Measurements from ENCODE around the gene KRTAP2-4. TPM values are rescaled to one million over a fixed set of nuclear protein-coding genes. Genes with fewer than 3 reads are reported as not detected.
"Not testable (repeated sequence)": the region's sequence is repeated elsewhere in the genome, so short reads cannot be mapped to it uniquely, and the experiment has no call there.

KRTAP2-4 gene
- total RNA-seq, 1 experiment from 2014 or later: not detected

GRCh38 chr17:41046735-41047465, 18.8 kb downstream of the KRTAP2-4 start, which contains the start of gene KRTAP2-1:
TSS of gene KRTAP2-1 (minus strand) at chr17:41047316. CDS start at chr17:41047267, 49 bp downstream.
- DNase-seq (ENCODE audit: low spot score); in situ Hi-C loops (cut with HindIII; ENCODE audit: low sequenced_read_pairs): not testable (repeated sequence)

GRCh38 chr17:41042953-41043352, 22.7 kb downstream of the KRTAP2-4 start:
- in situ Hi-C loops (cut with HindIII; ENCODE audit: low sequenced_read_pairs): no loop called here
- no peak for DNase-seq (ENCODE audit: low spot score)

- in situ Hi-C loops (cut with HindIII; ENCODE audit: low sequenced_read_pairs); DNase-seq (ENCODE audit: low spot score): not testable (repeated sequence)
Measured at GRCh38 chr17:41040783-41041571, 24.7 kb downstream of the KRTAP2-4 start, which contains the start of gene KRTAP1-1. TSS of gene KRTAP1-1 (minus strand) at chr17:41041450. CDS start at chr17:41041397, 53 bp downstream.

- no peak for DNase-seq (ENCODE audit: low spot score)
- in situ Hi-C loops (cut with HindIII; ENCODE audit: low sequenced_read_pairs): no loop called here
Measured at GRCh38 chr17:41037853-41038350, 27.8 kb downstream of the KRTAP2-4 start.

GRCh38 chr17:41034346-41034935, 31.2 kb downstream of the KRTAP2-4 start, which contains the start of gene KRTAP1-3:
TSS of gene KRTAP1-3 (minus strand) at chr17:41034874. CDS start at chr17:41034821, 53 bp downstream.
- in situ Hi-C loops (cut with HindIII; ENCODE audit: low sequenced_read_pairs); DNase-seq (ENCODE audit: low spot score): not testable (repeated sequence)

- in situ Hi-C loops (cut with HindIII; ENCODE audit: low sequenced_read_pairs): no loop called here
- no peak for DNase-seq (ENCODE audit: low spot score)
Measured at GRCh38 chr17:41029633-41030245, 35.9 kb downstream of the KRTAP2-4 start, which contains the start of gene KRTAP1-4. TSS of gene KRTAP1-4 (minus strand) at chr17:41030195. CDS start at chr17:41030078, 117 bp downstream.

GRCh38 chr17:41026715-41027471, 38.8 kb downstream of the KRTAP2-4 start, which contains the start of gene KRTAP1-5:
TSS of gene KRTAP1-5 (minus strand) at chr17:41027208. CDS start at chr17:41027155, 53 bp downstream.
- no peak for DNase-seq (ENCODE audit: low spot score)

GRCh38 chr17:41024697-41025096, 41.0 kb downstream of the KRTAP2-4 start:
- no peak for DNase-seq (ENCODE audit: low spot score)
- in situ Hi-C loops (cut with HindIII; ENCODE audit: low sequenced_read_pairs): no loop called here

More at GRCh38 chr17:41026715-41027471, 38.8 kb downstream of the KRTAP2-4 start, which contains the start of gene KRTAP1-5:
- in situ Hi-C loops (cut with HindIII; ENCODE audit: low sequenced_read_pairs): no loop called here

GRCh38 chr17:41020336-41020735, 45.3 kb downstream of the KRTAP2-4 start:
- in situ Hi-C loops (cut with HindIII; ENCODE audit: low sequenced_read_pairs): no loop called here
- no peak for DNase-seq (ENCODE audit: low spot score)

- no peak for DNase-seq (ENCODE audit: low spot score)
- in situ Hi-C loops (cut with HindIII; ENCODE audit: low sequenced_read_pairs): no loop called here
Measured at GRCh38 chr17:41019415-41019814, 46.3 kb downstream of the KRTAP2-4 start.

GRCh38 chr17:41018541-41018940, 47.1 kb downstream of the KRTAP2-4 start:
- DNase-seq (ENCODE audit: low spot score): no peak
- in situ Hi-C loops (cut with HindIII; ENCODE audit: low sequenced_read_pairs): no loop called here

GRCh38 chr17:41016578-41017215, 49.0 kb downstream of the KRTAP2-4 start:
- in situ Hi-C loops (cut with HindIII; ENCODE audit: low sequenced_read_pairs): no loop called here
- DNase-seq (ENCODE audit: low spot score): no peak

- no peak for DNase-seq (ENCODE audit: low spot score)
- in situ Hi-C loops (cut with HindIII; ENCODE audit: low sequenced_read_pairs): no loop called here
Measured at GRCh38 chr17:41015454-41015853, 50.2 kb downstream of the KRTAP2-4 start.

Other genes with a start within 250 kb of the KRTAP2-4 start
- gene KRT10, start 243.3 kb downstream of the KRTAP2-4 start, total RNA-seq (2014; rRNA removed; shearing (Covaris generic)): 22.4 and 30.6 TPM in 2 replicates
- not detected in 2 replicates for gene KRT12, start 198.7 kb downstream of the KRTAP2-4 start, total RNA-seq (2014; rRNA removed; shearing (Covaris generic))
- gene KRT20, start 180.6 kb downstream of the KRTAP2-4 start, total RNA-seq (2014; rRNA removed; shearing (Covaris generic)): not detected in 2 replicates
- not detected in 2 replicates for gene KRT23, start 128.2 kb downstream of the KRTAP2-4 start, total RNA-seq (2014; rRNA removed; shearing (Covaris generic))
- not detected in 2 replicates for gene KRT39, start 98.9 kb downstream of the KRTAP2-4 start, total RNA-seq (2014; rRNA removed; shearing (Covaris generic))
- not detected in 2 replicates for gene KRT40, start 81.6 kb downstream of the KRTAP2-4 start, total RNA-seq (2014; rRNA removed; shearing (Covaris generic))
- not detected in 2 replicates for gene KRTAP3-3, start 71.7 kb downstream of the KRTAP2-4 start, total RNA-seq (2014; rRNA removed; shearing (Covaris generic))
- gene KRTAP3-2, start 66.0 kb downstream of the KRTAP2-4 start, total RNA-seq (2014; rRNA removed; shearing (Covaris generic)): not detected in 2 replicates
- not detected in 2 replicates for gene KRTAP3-1, start 56.8 kb downstream of the KRTAP2-4 start, total RNA-seq (2014; rRNA removed; shearing (Covaris generic))
- gene KRTAP1-5, start 38.7 kb downstream of the KRTAP2-4 start, total RNA-seq (2014; rRNA removed; shearing (Covaris generic)): not detected in 2 replicates
- not detected in 2 replicates for gene KRTAP1-4, start 35.7 kb downstream of the KRTAP2-4 start, total RNA-seq (2014; rRNA removed; shearing (Covaris generic))
- gene KRTAP1-3, start 31.0 kb downstream of the KRTAP2-4 start, total RNA-seq (2014; rRNA removed; shearing (Covaris generic)): not detected in 2 replicates
- gene KRTAP1-1, start 24.4 kb downstream of the KRTAP2-4 start, total RNA-seq (2014; rRNA removed; shearing (Covaris generic)): not detected in 2 replicates
- gene KRTAP2-1, start 18.6 kb downstream of the KRTAP2-4 start, total RNA-seq (2014; rRNA removed; shearing (Covaris generic)): not detected in 2 replicates
- gene KRTAP2-2, start 10.6 kb downstream of the KRTAP2-4 start, total RNA-seq (2014; rRNA removed; shearing (Covaris generic)): not detected in 2 replicates
- gene KRTAP2-3, start 5.8 kb downstream of the KRTAP2-4 start, total RNA-seq (2014; rRNA removed; shearing (Covaris generic)): not detected in 2 replicates
- gene KRTAP4-7, start 18.3 kb upstream of the KRTAP2-4 start, total RNA-seq (2014; rRNA removed; shearing (Covaris generic)): not detected in 2 replicates
- gene KRTAP4-8, start 32.3 kb upstream of the KRTAP2-4 start, total RNA-seq (2014; rRNA removed; shearing (Covaris generic)): not detected in 2 replicates
- gene KRTAP4-16, start 36.3 kb upstream of the KRTAP2-4 start, total RNA-seq (2014; rRNA removed; shearing (Covaris generic)): not detected in 2 replicates
- not detected in 2 replicates for gene KRTAP4-9, start 39.5 kb upstream of the KRTAP2-4 start, total RNA-seq (2014; rRNA removed; shearing (Covaris generic))
- gene KRTAP4-11, start 52.5 kb upstream of the KRTAP2-4 start, total RNA-seq (2014; rRNA removed; shearing (Covaris generic)): not detected in 2 replicates
- not detected in 2 replicates for gene KRTAP4-12, start 58.3 kb upstream of the KRTAP2-4 start, total RNA-seq (2014; rRNA removed; shearing (Covaris generic))
- not detected in 2 replicates for gene KRTAP4-6, start 74.7 kb upstream of the KRTAP2-4 start, total RNA-seq (2014; rRNA removed; shearing (Covaris generic))
- not detected in 2 replicates for gene KRTAP4-5, start 83.9 kb upstream of the KRTAP2-4 start, total RNA-seq (2014; rRNA removed; shearing (Covaris generic))
- gene KRTAP4-4, start 94.9 kb upstream of the KRTAP2-4 start, total RNA-seq (2014; rRNA removed; shearing (Covaris generic)): not detected in 2 replicates
- gene KRTAP4-3, start 102.3 kb upstream of the KRTAP2-4 start, total RNA-seq (2014; rRNA removed; shearing (Covaris generic)): not detected in 2 replicates
- gene KRTAP4-2, start 112.3 kb upstream of the KRTAP2-4 start, total RNA-seq (2014; rRNA removed; shearing (Covaris generic)): not detected in 2 replicates
- gene KRTAP4-1, start 119.0 kb upstream of the KRTAP2-4 start, total RNA-seq (2014; rRNA removed; shearing (Covaris generic)): not detected in 2 replicates
- not detected in 2 replicates for gene KRTAP9-1, start 124.0 kb upstream of the KRTAP2-4 start, total RNA-seq (2014; rRNA removed; shearing (Covaris generic))
- gene KRTAP9-2, start 160.8 kb upstream of the KRTAP2-4 start, total RNA-seq (2014; rRNA removed; shearing (Covaris generic)): not detected in 2 replicates
- not detected in 2 replicates for gene KRTAP9-3, start 166.6 kb upstream of the KRTAP2-4 start, total RNA-seq (2014; rRNA removed; shearing (Covaris generic))
- not detected in 2 replicates for gene KRTAP9-8, start 172.1 kb upstream of the KRTAP2-4 start, total RNA-seq (2014; rRNA removed; shearing (Covaris generic))
- not detected in 2 replicates for gene KRTAP9-4, start 183.8 kb upstream of the KRTAP2-4 start, total RNA-seq (2014; rRNA removed; shearing (Covaris generic))
- gene KRTAP9-9, start 189.5 kb upstream of the KRTAP2-4 start, total RNA-seq (2014; rRNA removed; shearing (Covaris generic)): not detected in 2 replicates
- gene KRTAP9-6, start 199.5 kb upstream of the KRTAP2-4 start, total RNA-seq (2014; rRNA removed; shearing (Covaris generic)): not detected in 2 replicates
- gene KRTAP9-7, start 209.8 kb upstream of the KRTAP2-4 start, total RNA-seq (2014; rRNA removed; shearing (Covaris generic)): not detected in 2 replicates
- gene KRTAP29-1, start 237.0 kb upstream of the KRTAP2-4 start, total RNA-seq (2014; rRNA removed; shearing (Covaris generic)): not detected in 2 replicates
- gene KRTAP16-1, start 243.4 kb upstream of the KRTAP2-4 start, total RNA-seq (2014; rRNA removed; shearing (Covaris generic)): not detected in 2 replicates
- gene KRTAP17-1, start 249.8 kb upstream of the KRTAP2-4 start, total RNA-seq (2014; rRNA removed; shearing (Covaris generic)): not detected in 2 replicates

All from G401 (cell line).